Adipocyte (in vitro differentiated cells): ENCODE data around the gene FASN.

ENCODE experiments used
- DNase-seq: peaks from one replicate; pipeline ENCODE4 v3.0.0-alpha.2; 2015; ENCODE audit warnings: low read depth
- H3K27me3 ChIP-seq: replicated peaks from 2 replicates; pipeline ENCODE4 v1.7.0; 2013; ENCODE audit warnings: mild to moderate bottlenecking, low read length, moderate library complexity; ENCODE audit not compliant: control insufficient read depth, insufficient read depth
- H3K36me3 ChIP-seq: 2 replicates; pipeline ENCODE4 v1.7.0; 2013; ENCODE audit warnings: low read length, mild to moderate bottlenecking, moderate library complexity; ENCODE audit not compliant: control insufficient read depth, insufficient read depth, severe bottlenecking
- H3K4me1 ChIP-seq: 2 replicates; pipeline ENCODE4 v1.7.0; 2013; ENCODE audit warnings: mild to moderate bottlenecking, low read length, moderate library complexity; ENCODE audit not compliant: control insufficient read depth, insufficient read depth
- H3K4me3 ChIP-seq: 2 replicates; pipeline ENCODE4 v1.7.0; 2013; ENCODE audit warnings: mild to moderate bottlenecking, low read length, moderate library complexity
- H3K9ac ChIP-seq: 2 replicates; pipeline ENCODE4 v1.7.0; 2013; ENCODE audit warnings: mild to moderate bottlenecking, low read length, moderate library complexity
- H3K9me3 ChIP-seq: 2 replicates; pipeline ENCODE4 v1.7.0; 2013; ENCODE audit warnings: mild to moderate bottlenecking, low read length, moderate library complexity; ENCODE audit not compliant: control insufficient read depth

Gene FASN

DNA sequence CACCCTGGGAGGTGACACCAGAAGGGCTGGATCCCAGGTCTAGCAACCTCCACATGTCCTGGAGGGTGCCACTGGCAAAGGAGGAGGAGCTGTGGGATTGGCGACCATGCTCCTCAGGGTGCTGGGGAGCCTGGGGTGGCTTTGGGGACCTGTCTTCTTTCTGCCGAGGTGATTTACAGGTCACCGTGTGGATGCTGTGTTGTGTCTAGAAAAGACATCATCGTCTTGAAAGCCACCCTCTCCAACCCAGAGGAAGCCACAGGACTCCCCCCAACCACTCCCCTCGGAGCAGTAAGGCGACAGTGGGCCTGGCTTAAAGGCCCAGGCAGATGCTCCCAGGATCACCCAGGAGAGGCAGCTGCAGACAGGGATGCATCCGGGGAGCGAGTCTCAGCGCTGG, 29.7 kb upstream of the FASN start:
- H3K9me3 ChIP-seq: no peaks in the 10 kb centered on the region
- H3K4me3 ChIP-seq: no peak overlapping the region
- H3K9ac ChIP-seq: no peak overlapping the region
- no peaks in the 10 kb centered on the region for H3K27me3 ChIP-seq
- H3K36me3 ChIP-seq: no peaks in the 10 kb centered on the region
- no peak for DNase-seq
- H3K4me1 ChIP-seq: peaks cover 13% of the 10 kb centered on the region

DNA sequence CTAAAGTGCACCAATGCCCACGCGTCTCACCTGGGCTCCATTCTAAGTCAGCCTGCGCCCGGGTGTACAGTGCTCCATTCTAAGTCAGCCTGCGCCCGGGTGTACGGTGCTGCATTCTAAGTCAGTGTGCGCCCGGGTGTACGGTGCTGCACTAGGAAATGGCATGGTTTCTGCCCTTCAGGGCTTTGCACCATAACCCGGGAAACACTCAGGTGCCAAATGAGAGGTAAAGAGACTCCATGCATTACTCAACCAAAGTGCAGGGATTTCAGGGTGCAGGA, 29.2 kb upstream of the FASN start:
- Histone ChIP-seq H3K9ac (no peak overlapping the region), H3K4me1 (peaks cover 9% of the 10 kb centered on the region), H3K9me3 (no peaks in the 10 kb centered on the region), H3K27me3 (no peaks in the 10 kb centered on the region), H3K36me3 (no peaks in the 10 kb centered on the region), H3K4me3 (no peak overlapping the region)
- no peak for DNase-seq

DNA sequence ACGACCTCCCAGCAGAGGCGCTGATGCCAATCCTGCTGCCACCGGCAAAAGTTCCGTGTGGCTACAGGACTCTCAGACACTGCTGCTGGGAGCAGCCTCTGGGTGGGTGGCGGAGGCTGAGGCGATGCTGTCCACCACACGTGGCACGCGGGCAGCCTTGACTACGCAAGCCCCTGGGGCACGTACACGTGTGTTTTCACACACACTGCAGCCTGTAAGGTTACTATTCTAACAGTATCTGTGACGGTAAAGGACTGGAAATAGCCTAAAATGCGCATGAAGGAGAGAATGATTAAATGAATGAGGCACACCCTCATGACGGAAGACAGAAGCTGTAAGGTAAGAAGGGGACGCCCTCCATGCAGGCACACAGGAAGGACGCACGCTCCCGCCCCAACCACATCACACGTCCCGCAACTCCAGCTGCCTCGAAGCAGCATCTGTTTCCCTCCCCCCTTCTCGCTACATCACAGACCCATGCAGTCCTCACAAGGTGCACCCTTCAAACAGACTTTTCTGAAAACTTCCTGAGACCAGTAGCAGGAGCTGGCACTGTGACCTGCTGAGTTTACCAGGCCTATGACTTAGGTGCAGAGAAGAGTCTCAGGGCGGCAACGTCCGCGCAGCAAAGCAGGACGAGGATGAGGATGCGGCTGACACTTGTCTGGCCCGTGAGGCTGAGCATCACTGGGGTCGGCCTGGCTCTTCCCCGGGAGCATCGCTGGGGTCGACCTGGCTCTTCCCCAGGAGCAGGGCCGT, 28.7 kb upstream of the FASN start:
- Histone ChIP-seq H3K4me1 (peaks cover 5% of the 10 kb centered on the region), H3K9me3 (no peaks in the 10 kb centered on the region), H3K9ac (no peak overlapping the region), H3K4me3 (no peak overlapping the region), H3K36me3 (no peaks in the 10 kb centered on the region), H3K27me3 (no peaks in the 10 kb centered on the region)
- DNase-seq: no peak

DNA sequence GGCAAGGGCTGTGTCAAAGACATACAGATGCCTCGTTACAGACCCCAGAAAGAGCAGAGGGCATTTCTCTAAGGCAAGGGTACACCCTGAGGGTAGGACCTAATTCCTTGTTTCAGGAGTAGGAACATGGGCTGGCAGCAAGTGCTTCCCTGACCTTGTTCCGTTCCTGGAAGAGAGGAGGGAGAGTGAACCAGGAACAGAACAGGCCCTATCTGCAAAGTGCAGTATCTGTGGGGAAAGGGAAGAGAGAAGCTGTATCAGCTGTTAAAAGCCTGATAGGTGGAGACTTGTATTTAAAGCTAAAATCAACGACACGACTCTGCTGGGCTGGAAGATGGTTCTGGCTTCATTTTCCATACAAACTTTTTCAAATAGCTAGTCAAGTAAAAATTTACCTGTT, 26.1 kb upstream of the FASN start:
- Histone ChIP-seq H3K27me3 (no peaks in the 10 kb centered on the region), H3K4me1 (no peaks in the 10 kb centered on the region), H3K9ac (no peak overlapping the region), H3K36me3 (no peaks in the 10 kb centered on the region), H3K4me3 (no peak overlapping the region), H3K9me3 (no peaks in the 10 kb centered on the region)
- no peak for DNase-seq

DNA sequence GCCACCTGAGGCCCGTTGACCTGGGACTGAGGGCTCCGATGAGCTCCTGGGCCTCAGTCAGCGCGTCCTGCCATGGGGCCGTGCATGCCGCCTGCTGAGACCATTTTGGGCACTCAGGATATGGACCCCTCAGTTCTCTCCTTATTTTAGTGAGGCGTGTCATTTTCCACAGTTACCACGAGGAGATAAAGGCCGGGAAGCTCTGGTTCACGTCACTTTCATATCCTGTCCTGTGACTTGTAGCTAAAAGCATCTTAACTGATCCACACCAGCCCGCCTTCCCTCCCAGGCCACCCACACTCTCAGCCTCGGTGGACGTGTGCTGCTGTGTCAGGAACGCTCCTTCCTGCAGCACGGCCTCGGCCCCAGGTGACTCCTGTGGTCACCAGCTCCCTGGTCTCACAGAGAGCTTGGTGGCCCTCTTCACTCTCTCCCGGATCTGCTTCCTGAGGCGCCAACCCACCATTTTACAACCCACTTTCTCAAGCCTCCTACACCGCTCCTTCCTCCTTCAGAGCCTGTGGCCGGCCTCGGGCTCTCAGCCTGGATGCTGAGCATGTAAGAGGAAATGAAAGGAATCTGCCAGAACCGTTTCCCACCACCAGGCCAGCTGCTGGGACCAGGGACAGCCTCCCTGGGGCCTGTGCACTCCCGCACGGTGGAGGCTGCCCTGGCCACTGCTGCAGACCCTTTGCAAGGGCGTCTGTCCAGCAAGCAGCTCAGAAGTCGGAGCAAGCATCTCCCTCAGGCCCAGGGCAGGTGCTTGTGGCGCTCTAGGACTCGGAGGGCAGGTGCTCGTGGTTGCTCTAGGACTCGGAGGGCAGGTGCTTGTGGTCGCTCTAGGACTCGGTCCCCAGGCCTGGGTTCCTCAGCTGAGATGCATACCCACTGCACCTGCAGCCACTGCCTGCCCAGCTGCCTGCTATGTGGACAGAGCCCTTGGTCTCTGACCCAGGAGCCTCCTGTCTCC, 23.9 kb upstream of the FASN start:
- no peaks in the 10 kb centered on the region for H3K9me3 ChIP-seq
- H3K4me1 ChIP-seq: no peaks in the 10 kb centered on the region
- peaks cover 4% of the 10 kb centered on the region for H3K36me3 ChIP-seq
- H3K9ac ChIP-seq: no peak overlapping the region
- no peak overlapping the region for H3K4me3 ChIP-seq
- DNase-seq: no peak
- H3K27me3 ChIP-seq: no peaks in the 10 kb centered on the region

DNA sequence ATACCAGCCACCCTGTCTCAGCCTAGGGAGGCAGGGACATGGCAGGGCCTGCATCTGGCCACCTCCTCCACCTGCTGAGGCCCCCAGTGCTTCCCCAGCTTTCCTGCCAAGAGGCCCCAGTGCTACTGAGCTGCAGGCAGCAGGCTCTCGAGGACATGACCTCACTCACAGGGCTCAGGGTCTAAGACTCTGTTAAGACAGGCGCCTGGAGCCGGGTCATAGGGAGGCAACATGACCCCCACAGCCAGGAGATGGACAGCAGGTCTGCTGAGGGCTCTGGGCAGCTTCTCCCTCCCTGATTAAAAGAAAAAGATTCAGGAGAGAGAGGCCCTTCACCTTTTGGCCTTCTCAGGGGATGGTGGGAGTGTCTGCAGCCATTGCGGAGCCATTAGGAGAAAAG, 23.2 kb upstream of the FASN start:
- Histone ChIP-seq H3K9me3 (no peaks in the 10 kb centered on the region), H3K4me3 (no peak overlapping the region), H3K27me3 (no peaks in the 10 kb centered on the region), H3K36me3 (peaks cover 4% of the 10 kb centered on the region), H3K9ac (no peak overlapping the region), H3K4me1 (no peaks in the 10 kb centered on the region)
- DNase-seq: no peak

DNA sequence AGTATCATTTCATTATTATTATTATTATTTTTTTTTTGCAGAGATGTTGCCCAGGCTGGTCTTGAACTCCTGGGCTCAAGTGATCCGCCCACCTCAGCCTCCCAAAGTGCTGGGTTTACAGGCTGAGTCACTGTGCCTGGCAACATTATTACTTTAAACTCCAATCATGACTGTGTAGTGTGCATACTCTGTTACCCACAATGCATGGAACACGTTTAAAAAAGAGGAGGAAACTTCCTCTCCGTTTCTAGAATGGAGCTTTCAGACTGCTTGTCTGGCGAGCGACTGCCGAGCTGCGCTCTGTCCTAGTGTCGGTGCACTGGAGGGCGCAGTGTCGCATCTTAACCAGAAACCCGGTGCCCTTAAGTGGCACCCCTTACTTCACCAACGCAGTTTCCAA, 22.1 kb upstream of the FASN start:
- peak; percentile 28 for DNase-seq
- Histone ChIP-seq H3K4me1 (no peaks in the 10 kb centered on the region), H3K9ac (no peak overlapping the region), H3K9me3 (no peaks in the 10 kb centered on the region), H3K4me3 (no peak overlapping the region), H3K27me3 (no peaks in the 10 kb centered on the region), H3K36me3 (peaks cover 4% of the 10 kb centered on the region)

DNA sequence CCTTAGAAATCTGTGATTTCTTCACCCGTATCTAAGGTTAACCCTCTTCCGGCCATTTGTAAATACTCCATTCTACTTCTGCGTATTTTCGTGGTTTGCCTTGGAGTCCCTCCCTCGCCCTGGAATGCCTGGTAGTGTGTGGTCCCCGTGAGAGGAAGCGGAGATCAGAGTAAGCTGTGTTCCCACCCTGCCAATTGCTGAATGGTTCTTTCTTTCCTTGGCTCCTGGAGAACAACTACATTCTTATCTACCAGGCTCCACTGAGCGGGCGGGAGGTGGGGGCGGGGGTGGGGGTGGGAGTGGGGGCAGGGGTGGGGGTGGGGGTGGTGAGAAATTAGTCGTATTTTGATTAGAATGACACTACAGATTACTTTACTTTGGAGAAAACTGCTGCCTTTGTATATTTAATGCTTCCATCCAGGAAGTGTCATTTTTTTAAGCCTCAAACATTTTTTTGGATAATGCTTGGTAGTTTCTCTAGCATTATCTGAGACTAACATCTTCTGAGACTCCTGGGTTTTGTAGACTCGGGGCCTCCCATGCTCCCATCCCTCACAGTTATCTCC, 20.9 kb upstream of the FASN start:
- H3K4me3 ChIP-seq: no peak overlapping the region
- H3K9me3 ChIP-seq: no peaks in the 10 kb centered on the region
- no peaks in the 10 kb centered on the region for H3K4me1 ChIP-seq
- DNase-seq: no peak
- no peaks in the 10 kb centered on the region for H3K27me3 ChIP-seq
- peaks cover 4% of the 10 kb centered on the region for H3K36me3 ChIP-seq
- H3K9ac ChIP-seq: no peak overlapping the region

DNA sequence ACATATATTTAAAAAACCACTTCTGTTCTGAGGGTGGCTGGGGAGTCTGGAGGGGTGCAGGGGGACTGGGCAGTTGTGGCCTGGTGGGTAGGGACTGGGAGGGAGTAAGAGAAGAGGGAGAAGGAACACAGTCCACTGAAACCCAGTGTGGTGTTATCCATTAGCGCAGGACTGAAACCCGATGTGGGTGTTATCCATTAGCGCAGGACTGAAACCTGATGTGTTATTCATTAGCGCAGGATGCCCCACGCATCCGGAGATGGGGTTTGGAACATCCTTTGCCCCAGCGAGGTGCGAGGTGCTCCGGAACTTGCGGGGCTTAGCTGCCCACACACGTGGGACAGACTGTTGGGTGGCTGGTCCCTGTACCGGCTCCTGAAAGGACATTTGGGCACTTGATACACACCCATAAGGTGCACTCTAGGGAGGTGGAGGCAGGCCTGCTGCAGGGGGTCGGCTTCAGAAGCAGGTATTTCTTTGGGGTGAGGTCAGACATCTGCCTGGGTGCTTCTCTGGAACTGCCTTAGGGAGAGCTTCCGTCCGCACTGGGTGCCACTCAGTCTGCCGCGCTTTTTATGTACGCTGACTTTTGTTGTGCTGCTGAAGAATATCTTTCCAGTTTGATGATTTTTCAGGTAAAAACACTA, 20.3 kb upstream of the FASN start:
- no peak for DNase-seq
- Histone ChIP-seq H3K9me3 (no peaks in the 10 kb centered on the region), H3K4me3 (no peak overlapping the region), H3K27me3 (no peaks in the 10 kb centered on the region), H3K36me3 (peaks cover 4% of the 10 kb centered on the region), H3K4me1 (peaks cover 4% of the 10 kb centered on the region), H3K9ac (no peak overlapping the region)

DNA sequence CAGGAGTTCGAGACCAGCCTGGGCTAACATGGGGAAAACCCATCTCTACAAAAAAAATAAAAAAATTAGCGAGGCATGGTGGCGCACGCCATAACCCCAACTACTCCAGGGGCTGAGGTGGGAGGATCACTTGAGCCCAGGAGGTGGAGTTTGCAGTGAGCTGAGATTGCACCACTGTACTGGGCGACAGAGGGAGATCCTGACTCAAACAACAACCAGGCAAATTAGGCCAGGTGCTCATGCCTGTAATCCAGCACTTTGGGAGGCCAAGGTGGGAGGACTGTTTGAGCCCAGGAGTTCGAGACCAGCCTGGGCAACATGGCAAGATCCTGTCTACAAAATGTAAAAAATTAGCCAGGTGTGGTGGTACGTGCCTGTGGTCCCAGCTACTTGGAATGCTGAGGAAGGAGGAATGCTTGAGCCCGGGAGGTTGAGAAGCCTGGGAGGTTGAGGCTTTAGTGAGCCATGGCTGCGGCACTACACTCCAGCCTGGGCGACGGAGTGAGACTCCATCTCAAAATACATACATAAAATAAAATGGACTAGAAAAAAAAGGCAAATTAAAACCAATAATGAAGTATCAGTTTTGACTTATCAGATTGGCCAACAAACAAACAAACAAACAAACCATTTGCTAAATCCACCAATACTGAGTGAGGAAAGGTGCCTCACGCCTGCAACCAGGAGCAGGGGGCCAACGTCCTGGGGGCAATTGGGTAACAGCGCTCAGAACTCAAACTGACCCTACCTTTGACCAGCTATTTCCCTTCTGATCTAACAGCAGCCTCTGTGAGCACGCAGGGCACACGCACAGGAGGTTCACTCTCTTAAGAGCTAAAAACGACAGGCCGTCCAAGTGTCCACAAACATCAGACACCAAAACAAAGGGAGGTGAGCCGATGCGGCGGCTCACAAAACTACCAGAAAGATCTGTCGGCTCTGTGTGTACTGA, 19.4 kb upstream of the FASN start:
- no peak for DNase-seq
- Histone ChIP-seq H3K4me1 (peaks cover 12% of the 10 kb centered on the region), H3K27me3 (no peaks in the 10 kb centered on the region), H3K9ac (no peak overlapping the region), H3K9me3 (no peaks in the 10 kb centered on the region), H3K36me3 (peaks cover 4% of the 10 kb centered on the region), H3K4me3 (no peak overlapping the region)
